ENCODE results near the gene DSTN. TPM values are rescaled to one million over a fixed set of nuclear protein-coding genes. Genes with fewer than 3 reads are reported as not detected.

The DSTN gene
- total and polyA plus RNA-seq, 2 experiments from 2014 or later: 162 to 459 TPM

- no peaks in the 10 kb centered on the region for H3K27me3 ChIP-seq (ENCODE audit: insufficient read depth)
- Mint-ChIP-seq H3K27me3 (ENCODE audit: insufficient read depth, low read depth, poor library complexity) (peaks cover 15% of the 10 kb centered on the region), H3K4me3 (no peak overlapping the region), H3K27ac (peak overlapping the region; percentile 74; the same call in 1 of the 2 replicates), H3K4me1 (peaks cover 11% of the 10 kb centered on the region), H3K9me3 (no peaks in the 10 kb centered on the region), H3K36me3 (ENCODE audit: low read depth) (peaks cover 18% of the 10 kb centered on the region)
- TF ChIP-seq CTCF (conservative IDR thresholded peaks at IDR 0.05; ENCODE audit: low read depth in 2 of 2) (peak in 1 of 2 experiments; percentile 32; a peak in 2 of 4 replicates), ZNF114 (CRISPR knock-in tag; IDR thresholded peaks at IDR 0.05) (no peak), JUNB (IDR thresholded peaks at IDR 0.05; ENCODE audit: unreplicated experiment) (no peak), EZH2phosphoT487 (IDR thresholded peaks at IDR 0.05; ENCODE audit: unreplicated experiment) (no peak), NANOG (IDR thresholded peaks at IDR 0.05; ENCODE audit: borderline replicate concordance) (no peak), CREB1 (CRISPR knock-in tag; IDR thresholded peaks at IDR 0.05; ENCODE audit: low read depth) (no peak)
- peaks cover 3% of the 10 kb centered on the region; the same call in 1 of the 2 replicates for H3K4me1 ChIP-seq (ENCODE audit: insufficient read depth)
- peak; percentile 73 for DNase-seq (ENCODE audit: low spot score)
- H3K4me3 ChIP-seq: no peak overlapping the region
- ATAC-seq: peak; percentile 26
- H2AFZ ChIP-seq: no peak overlapping the region
- H3K9me2 ChIP-seq (ENCODE audit: insufficient read depth): no peaks in the 10 kb centered on the region
- H3K36me3 ChIP-seq (ENCODE audit: insufficient read depth): 0 out of 2 replicates have a peak, but pooled peaks cover 4% of the 10 kb centered on the region
- H3K79me2 ChIP-seq (replicated peaks; ENCODE audit: insufficient read depth): no peaks in the 10 kb centered on the region
- no peaks in the 10 kb centered on the region; the same call in 1 of the 2 replicates for H4K20me1 ChIP-seq (replicated peaks; ENCODE audit: insufficient read depth)
- H3F3A ChIP-seq (replicated peaks; ENCODE audit: low read depth): 0 out of 2 replicates have a peak, but pooled peaks cover 7% of the 10 kb centered on the region
- 0 out of 2 replicates have a peak overlapping the region, but pooled peaks have one; percentile 19 for H3K27ac ChIP-seq (ENCODE audit: low read depth)
- no peak overlapping the region for H3K4me2 ChIP-seq
Observed at GRCh38 chr20:17611540-17612286, 41.8 kb downstream of the DSTN start.

DNA sequence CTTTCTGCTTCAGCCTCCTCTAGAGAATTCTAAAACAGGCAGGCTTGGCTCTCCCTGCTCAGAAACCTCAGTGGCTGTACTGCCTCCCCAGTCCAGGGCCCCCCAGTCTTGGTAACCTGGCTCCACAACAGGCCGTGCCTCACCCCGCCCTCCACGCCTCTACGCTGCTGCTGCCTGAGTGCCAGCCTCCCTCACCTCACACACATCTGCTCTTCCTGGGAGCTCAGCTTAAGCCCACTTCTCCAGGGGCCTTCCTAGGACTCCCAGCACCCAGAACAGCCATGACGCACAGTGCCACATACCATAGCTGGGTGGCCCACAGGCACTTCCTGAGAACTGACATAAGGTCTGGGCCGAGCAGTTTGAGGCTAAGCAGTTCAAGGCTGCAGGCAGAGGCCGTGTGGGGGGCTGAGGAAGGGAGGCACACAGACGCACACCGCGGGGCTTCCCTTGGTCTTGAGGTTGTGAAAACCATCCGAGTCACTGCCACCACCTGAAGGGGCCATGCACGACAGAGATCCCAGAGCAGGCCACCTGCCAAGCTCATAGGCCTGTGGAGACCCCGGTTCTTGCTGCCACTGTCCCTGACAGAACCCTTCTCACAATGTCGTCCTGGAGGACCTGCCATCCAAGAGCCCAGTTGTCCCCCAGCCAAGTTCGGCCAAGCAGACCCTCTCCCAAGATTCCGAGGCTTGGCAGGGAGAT, 42.6 kb downstream of the DSTN start:
- H3K27ac ChIP-seq (ENCODE audit: low read depth): 0 out of 2 replicates have a peak overlapping the region, but pooled peaks have one; percentile 19
- DNase-seq (ENCODE audit: low spot score) (peak; percentile 21), ATAC-seq (peak; percentile 2; the same call in 1 of the 3 replicates)
- no peaks in the 10 kb centered on the region for H3K9me2 ChIP-seq (ENCODE audit: insufficient read depth)
- no peak overlapping the region for H3K4me2 ChIP-seq
- Mint-ChIP-seq H3K9me3 (no peaks in the 10 kb centered on the region), H3K4me3 (no peak overlapping the region), H3K27ac (peak overlapping the region; percentile 74), H3K27me3 (ENCODE audit: insufficient read depth, low read depth, poor library complexity) (peaks cover 18% of the 10 kb centered on the region), H3K4me1 (peaks cover 8% of the 10 kb centered on the region), H3K36me3 (ENCODE audit: low read depth) (peaks cover 21% of the 10 kb centered on the region)
- H2AFZ ChIP-seq: no peak overlapping the region
- H3K27me3 ChIP-seq (ENCODE audit: insufficient read depth): no peaks in the 10 kb centered on the region
- peaks cover 3% of the 10 kb centered on the region; the same call in 1 of the 2 replicates for H3K4me1 ChIP-seq (ENCODE audit: insufficient read depth)
- H3K4me3 ChIP-seq: no peak overlapping the region
- no peaks in the 10 kb centered on the region for H3K79me2 ChIP-seq (replicated peaks; ENCODE audit: insufficient read depth)
- 0 out of 2 replicates have a peak, but pooled peaks cover 7% of the 10 kb centered on the region for H3F3A ChIP-seq (replicated peaks; ENCODE audit: low read depth)
- no peaks in the 10 kb centered on the region; the same call in 1 of the 2 replicates for H4K20me1 ChIP-seq (replicated peaks; ENCODE audit: insufficient read depth)
- H3K36me3 ChIP-seq (ENCODE audit: insufficient read depth): 0 out of 2 replicates have a peak, but pooled peaks cover 4% of the 10 kb centered on the region
- no peak for TF ChIP-seq ZNF462 (CRISPR knock-in tag; IDR thresholded peaks at IDR 0.05)

Measured in GM23338 (cell line).